Adrenal gland (tissue), 12 donors: ENCODE results near the gene FAM200C. TPM values are rescaled to one million over a fixed set of nuclear protein-coding genes. Genes with fewer than 3 reads are reported as not detected.

ENCODE experiments used
- DNase-seq, 7 donors: peaks; one replicate each; pipeline ENCODE4 v3.0.0-alpha.2; 2019 to 2020
- H3K27ac ChIP-seq, 5 donors: fragments of 200-600 bp; sonication (generic) in 4 of 5; 1 replicate in 3 of 5; 2 replicates in 2 of 5; pipeline versions ENCODE4 v1.5.1 to v1.8.0; 2016 to 2020; ENCODE audit warnings: mild to moderate bottlenecking in 1 of 5
- H3K27me3 ChIP-seq: fragments of 200-600 bp; 2 replicates; pipeline ENCODE4 v1.8.0; 2021
- H3K36me3 ChIP-seq, 2 donors: fragments of 200-600 bp; replicated peaks in 1 of 2; 1 replicate in 1 of 2; 2 replicates in 1 of 2; pipeline versions ENCODE4 v1.5.1 to v1.8.0; 2018 to 2022
- H3K4me1 ChIP-seq, 2 donors: fragments of 200-600 bp; replicated peaks in 1 of 2; 1 replicate in 1 of 2; 2 replicates in 1 of 2; pipeline versions ENCODE4 v1.5.1 to v1.8.0; 2018 to 2021
- H3K4me3 ChIP-seq, 4 donors: fragments of 200-600 bp; sonication (generic) in 3 of 4; one replicate each; pipeline ENCODE4 v1.5.1; 2016 to 2018
- H3K9me3 ChIP-seq, 3 donors: fragments of 200-600 bp; sonication (generic) in 1 of 3; replicated peaks in 1 of 3; 1 replicate in 2 of 3; 2 replicates in 1 of 3; pipeline versions ENCODE4 v1.5.1 to v1.8.0; 2016 to 2021
- CTCF ChIP-seq, 6 experiments: fragments of 450-650 bp in 4 of 6; fragments of 200-600 bp in 2 of 6; sonication (generic) in 1 of 6; IDR thresholded peaks; 1 replicate in 5 of 6; 2 replicates in 1 of 6; pipeline versions ENCODE4 v1.5.1 to v1.8.0; 2016 to 2021; ENCODE audit warnings: antibody characterized with exemption in 6 of 6, mild to moderate bottlenecking in 2 of 6, moderate library complexity in 1 of 6
- POLR2A ChIP-seq, 2 donors: fragments of 450-650 bp; IDR thresholded peaks; one replicate each; pipeline ENCODE4 v1.6.1; 2017; ENCODE audit warnings: antibody characterized with exemption in 2 of 2, mild to moderate bottlenecking in 2 of 2, moderate library complexity in 1 of 2
- WGBS, 4 donors: extraction: QIAGEN DNeasy Blood & Tissue Kit in 2 of 4; methylation state at CpG; one replicate each; pipeline versions ENCODE4 v1.1.5 to v1.1.7; 2013 to 2017; 5-methylcytosine and 5-hydroxymethylcytosine counted together
- intact Hi-C, 2 donors: fragments of 100-400 bp; cut with DNase I; formaldehyde crosslinking; loops; one replicate each; pipeline versions ENCODE4 v1.14.1 to v1.15.0; 2022 to 2023
- polyA plus RNA-seq, 3 donors: library from polyadenylated mRNA; stranded (reverse); fragments of 200-250 nt in 2 of 3; fragments of 350-450 nt in 1 of 3; fragmentation: Illumina TruSeq in 1 of 3; extraction: RNeasy Lipid Tissue Mini Kit (QIAGEN cat#74804) in 1 of 3; gene quantifications; one replicate each; pipeline ENCODE4 v1.2.3, GENCODE V29; 2013 to 2014
- total RNA-seq, 9 donors: library from RNA; depleted of rRNA in 4 of 9; stranded (reverse); fragments of >200 nt in 4 of 9; fragments of 120-200 nt in 1 of 9; fragmentation: NEBNext Ultra II Directional in 1 of 9; extraction: Animal tissue kit (Norgen Biotek cat#: 25700) in 1 of 9; gene quantifications; one replicate each; pipeline versions ENCODE4 v1.1.0 to v1.2.4, GENCODE V29; 2013 to 2023
- donor health status: healthy with polysubstance abuse.
- donor health status: Bipolar disorder and iron deficiency.
- donor health status: DM: yes; HTN: yes; CAD: no.
- donor health status: DM: no; HTN: no; CAD: no.
- donor health status: DM: no; HTN: no; CAD: no.
- donor health status: DM: yes; HTN: yes; CAD: no.

Gene FAM200C
- total and polyA plus RNA-seq, 12 donors, result 0.42 to 9.0 (median 5.2) TPM

DNA sequence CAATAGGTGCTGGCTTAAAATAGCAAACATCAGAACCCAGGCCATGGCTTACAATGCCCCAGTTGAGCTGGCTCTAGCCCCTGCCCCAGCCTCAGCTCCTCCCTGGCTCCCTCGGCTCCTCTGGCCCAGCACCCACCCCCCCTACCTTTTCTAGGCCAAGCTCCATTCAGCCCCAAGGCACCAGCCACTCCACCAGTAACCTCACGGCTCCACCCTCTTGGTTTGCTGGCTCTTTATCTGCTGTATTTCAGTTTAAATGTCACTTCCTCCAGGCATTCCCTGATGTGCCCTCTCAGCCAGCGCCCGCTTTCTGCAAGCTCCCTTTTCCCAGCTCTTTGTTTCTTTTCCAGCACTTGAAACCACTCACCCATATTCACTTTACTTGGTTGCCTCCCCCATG, 40.0 kb downstream of the FAM200C start:
- Histone ChIP-seq H3K36me3 (no peaks in the 10 kb centered on the region), H3K4me1 (peaks cover 0 to 11% of the 10 kb centered on the region in 2 donors), H3K9me3 (no peaks in the 10 kb centered on the region), H3K4me3 (no peak overlapping the region), H3K27me3 (no peaks in the 10 kb centered on the region), H3K27ac (no peak overlapping the region)
- DNase-seq, result peak in 1 of 7 donors; percentile 48
- TF ChIP-seq CTCF (IDR thresholded peaks at IDR 0.05) (no peak), POLR2A (IDR thresholded peaks at IDR 0.05) (no peak)
- intact Hi-C loops, result no loop called here
- WGBS, 4 donors, result 61 to 74% (median 69%) methylated on average over 4 of the region's 4 CpGs

- no peak overlapping the region for H3K27ac ChIP-seq
- 0 to 31% (median 1%) methylated on average over 1 of the region's 1 CpG for WGBS, 4 donors
- H3K27me3 ChIP-seq, result no peaks in the 10 kb centered on the region
- intact Hi-C loops, result no loop called here
- no peak for DNase-seq
- no peak overlapping the region for H3K4me3 ChIP-seq
- H3K9me3 ChIP-seq, result no peaks in the 10 kb centered on the region
- TF ChIP-seq POLR2A (IDR thresholded peaks at IDR 0.05) (no peak), CTCF (IDR thresholded peaks at IDR 0.05) (no peak)
- H3K4me1 ChIP-seq, result peaks cover 0 to 11% of the 10 kb centered on the region in 2 donors
- no peaks in the 10 kb centered on the region for H3K36me3 ChIP-seq
Observed at GRCh38 chr5:160359242-160359641, 40.6 kb downstream of the FAM200C start.

- Histone ChIP-seq H3K27ac (peak overlapping the region in 2 of 5 donors; percentile 11 to 15), H3K4me3 (no peak overlapping the region), H3K36me3 (no peaks in the 10 kb centered on the region), H3K9me3 (no peaks in the 10 kb centered on the region), H3K4me1 (peaks cover 0 to 7% of the 10 kb centered on the region in 2 donors), H3K27me3 (no peaks in the 10 kb centered on the region)
- intact Hi-C loops, result no loop called here
- DNase-seq, result peak in 3 of 7 donors; percentile 13 to 35 (median 23)
- TF ChIP-seq POLR2A (IDR thresholded peaks at IDR 0.05) (no peak), CTCF (IDR thresholded peaks at IDR 0.05) (no peak)
- 34 to 66% (median 54%) methylated on average over 7 of the region's 7 CpGs for WGBS, 4 donors
Observed at GRCh38 chr5:160357861-160358411, 41.9 kb downstream of the FAM200C start.

- no peak for DNase-seq
- Histone ChIP-seq H3K36me3 (no peaks in the 10 kb centered on the region), H3K27ac (peak overlapping the region in 2 of 5 donors; percentile 2 to 11), H3K4me3 (no peak overlapping the region), H3K4me1 (peaks cover 0 to 7% of the 10 kb centered on the region in 2 donors), H3K9me3 (no peaks in the 10 kb centered on the region), H3K27me3 (no peaks in the 10 kb centered on the region)
- 46 to 76% (median 69%) methylated on average over 7 of the region's 7 CpGs for WGBS, 4 donors
- intact Hi-C loops, result no loop called here
- TF ChIP-seq POLR2A (IDR thresholded peaks at IDR 0.05) (no peak), CTCF (IDR thresholded peaks at IDR 0.05) (no peak)
Observed at GRCh38 chr5:160357394-160357793, 42.5 kb downstream of the FAM200C start.
